PFSK-1 (cell line): ENCODE data around the gene ABCC8.

ENCODE experiments used
- POLR2AphosphoS5 ChIP-seq: IDR thresholded peaks from 2 replicates; pipeline ENCODE4 v1.6.1; 2012; ENCODE audit warnings: low read depth, mild to moderate bottlenecking, control low read depth, low read length, moderate library complexity
- REST ChIP-seq, 2 experiments: IDR thresholded peaks; 2 replicates each; pipeline versions ENCODE4 v1.6.1 to v1.8.0; 2011 to 2012; ENCODE audit warnings: low read depth in 2 of 2, low read length in 2 of 2, control low read depth in 1 of 2, inconsistent platforms in 1 of 2, mild to moderate bottlenecking in 1 of 2, moderate library complexity in 1 of 2; ENCODE audit not compliant: insufficient read depth in 1 of 2
- SIN3A ChIP-seq: IDR thresholded peaks from 2 replicates; pipeline ENCODE4 v1.6.1; 2012; ENCODE audit warnings: mild to moderate bottlenecking, low read length, moderate library complexity, borderline replicate concordance; ENCODE audit not compliant: insufficient read depth
- TAF1 ChIP-seq: IDR thresholded peaks from 2 replicates; pipeline ENCODE4 v1.6.1; 2012; ENCODE audit warnings: low read length, control low read depth, borderline replicate concordance; ENCODE audit not compliant: insufficient read depth

GRCh38 chr11:17408026-17408425 is 68.6 kb downstream of the ABCC8 start:
- no peak for TF ChIP-seq POLR2AphosphoS5
- no peak for TF ChIP-seq SIN3A
- TF ChIP-seq REST (IDR thresholded peaks at IDR 0.05; ENCODE audit: insufficient read depth in 1 of 2, low read depth in 2 of 2, low read length in 2 of 2), result no peak
- TF ChIP-seq TAF1, result no peak
